Neural progenitor cell (in vitro differentiated cells): ENCODE data around the gene SCFD2.

Experiments used
- EZH2 ChIP-seq: fragments of 200-600 bp; sonication (generic); IDR thresholded peaks from 2 replicates; pipeline ENCODE4 v1.6.1; 2017; ENCODE audit warnings: antibody characterized with exemption, mild to moderate bottlenecking, moderate library complexity
- EZH2phosphoT487 ChIP-seq: fragments of 200-600 bp; sonication (generic); IDR thresholded peaks from 2 replicates; pipeline ENCODE4 v1.6.1; 2017; ENCODE audit warnings: antibody characterized with exemption
- TF ChIP-seq, protein P1 (sequence below): fragments of 200-600 bp; sonication (generic); IDR thresholded peaks from 2 replicates; pipeline ENCODE4 v1.5.1; 2017; ENCODE audit warnings: antibody characterized with exemption, mild to moderate bottlenecking

DNA sequence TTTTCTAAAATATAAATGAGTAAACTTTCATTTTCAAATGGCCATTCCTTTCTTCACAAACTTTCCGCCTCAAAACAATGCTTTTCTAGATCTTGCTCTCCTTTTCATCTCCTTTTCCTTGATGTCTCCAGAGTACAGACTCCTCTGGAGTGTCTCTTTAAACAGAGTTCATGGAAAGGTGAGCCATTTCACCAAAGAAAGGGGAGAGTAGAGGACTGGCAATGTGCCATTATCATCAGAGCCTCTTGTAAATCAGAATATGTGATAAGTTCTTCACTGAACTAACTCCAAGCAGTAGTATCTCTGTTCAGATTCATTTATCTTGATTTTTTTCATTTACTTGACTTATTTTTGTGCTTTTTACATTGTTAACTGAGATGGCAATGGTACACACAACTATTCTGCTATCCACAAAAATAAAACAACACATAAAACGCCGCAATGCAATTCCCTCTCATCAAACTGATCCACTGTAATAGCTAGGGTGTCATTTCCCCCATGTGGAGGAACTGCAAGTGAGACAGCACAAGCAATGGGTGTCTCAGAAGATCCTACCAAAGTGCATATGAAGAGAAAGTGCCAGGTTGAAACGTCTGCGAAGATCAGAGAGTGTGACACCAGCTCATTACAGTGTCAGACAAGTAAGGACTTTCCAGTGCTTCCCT lies 378.3 kb downstream of the SCFD2 start:
- no peak for TF ChIP-seq EZH2phosphoT487
- TF ChIP-seq, protein P1, sequence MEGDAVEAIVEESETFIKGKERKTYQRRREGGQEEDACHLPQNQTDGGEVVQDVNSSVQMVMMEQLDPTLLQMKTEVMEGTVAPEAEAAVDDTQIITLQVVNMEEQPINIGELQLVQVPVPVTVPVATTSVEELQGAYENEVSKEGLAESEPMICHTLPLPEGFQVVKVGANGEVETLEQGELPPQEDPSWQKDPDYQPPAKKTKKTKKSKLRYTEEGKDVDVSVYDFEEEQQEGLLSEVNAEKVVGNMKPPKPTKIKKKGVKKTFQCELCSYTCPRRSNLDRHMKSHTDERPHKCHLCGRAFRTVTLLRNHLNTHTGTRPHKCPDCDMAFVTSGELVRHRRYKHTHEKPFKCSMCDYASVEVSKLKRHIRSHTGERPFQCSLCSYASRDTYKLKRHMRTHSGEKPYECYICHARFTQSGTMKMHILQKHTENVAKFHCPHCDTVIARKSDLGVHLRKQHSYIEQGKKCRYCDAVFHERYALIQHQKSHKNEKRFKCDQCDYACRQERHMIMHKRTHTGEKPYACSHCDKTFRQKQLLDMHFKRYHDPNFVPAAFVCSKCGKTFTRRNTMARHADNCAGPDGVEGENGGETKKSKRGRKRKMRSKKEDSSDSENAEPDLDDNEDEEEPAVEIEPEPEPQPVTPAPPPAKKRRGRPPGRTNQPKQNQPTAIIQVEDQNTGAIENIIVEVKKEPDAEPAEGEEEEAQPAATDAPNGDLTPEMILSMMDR, result no peak
- TF ChIP-seq EZH2, result no peak
